Stimulated activated CD8-positive, alpha-beta memory T cell treated with anti-CD3 and anti-CD28 coated beads, Interleukin-7, amount 100 ng/mL, for 24 hours (primary cell): ENCODE data around the gene LARP6.
A peak's percentile ranks its signal among the peaks of the same experiment; 100 is the strongest.
"Not testable (repeated sequence)": the region's sequence is repeated elsewhere in the genome, so short reads cannot be mapped to it uniquely, and the experiment has no call there.

ENCODE experiments used
- DNase-seq: peaks from one replicate; pipeline ENCODE4 v3.0.0-alpha.2; 2020; ENCODE audit warnings: low read depth

LARP6 gene

GRCh38 chr15:70853973-70854665 lies at the start of gene LARP6:
TSS of gene LARP6 (minus strand) at chr15:70854157. CDS start at chr15:70854088, 69 bp downstream.
- peak; percentile 5 for DNase-seq

GRCh38 chr15:70902107-70902506 lies 48.1 kb upstream of the LARP6 start:
- no peak for DNase-seq

- no peak for DNase-seq
These were observed 39.1 kb upstream of the LARP6 start for GRCh38 chr15:70892912-70893560.

- peak; percentile 9 for DNase-seq
These were observed 38.3 kb upstream of the LARP6 start, which contains the start of the genes LRRC49 and THAP10 for GRCh38 chr15:70892002-70892911. TSS of gene LRRC49 (plus strand) at chr15:70892826. CDS start at chr15:70892895, 69 bp downstream. TSS of gene THAP10 (minus strand) at chr15:70892433. CDS start at chr15:70892272, 161 bp downstream.

GRCh38 chr15:70882361-70882760 lies 28.4 kb upstream of the LARP6 start:
- DNase-seq, result no peak

- no peak for DNase-seq
These were observed 26.8 kb upstream of the LARP6 start for GRCh38 chr15:70880781-70881180.

- no peak for DNase-seq
These were observed 25.4 kb upstream of the LARP6 start for GRCh38 chr15:70879401-70879800.

- no peak for DNase-seq
These were observed 22.7 kb upstream of the LARP6 start for GRCh38 chr15:70876683-70877082.

GRCh38 chr15:70876011-70876410 lies 22.1 kb upstream of the LARP6 start:
- no peak for DNase-seq

GRCh38 chr15:70875001-70875782 lies 21.2 kb upstream of the LARP6 start:
- DNase-seq, result no peak

GRCh38 chr15:70873232-70874054 lies 19.5 kb upstream of the LARP6 start:
- DNase-seq, result no peak

- not testable (repeated sequence) for DNase-seq
These were observed 17.5 kb upstream of the LARP6 start for GRCh38 chr15:70871490-70871889.

- DNase-seq, result no peak
These were observed 16.1 kb upstream of the LARP6 start for GRCh38 chr15:70870051-70870450.

GRCh38 chr15:70869346-70869745 lies 15.4 kb upstream of the LARP6 start:
- no peak for DNase-seq

- no peak for DNase-seq
These were observed 14.0 kb upstream of the LARP6 start for GRCh38 chr15:70867911-70868467.

- DNase-seq, result no peak
These were observed 13.2 kb upstream of the LARP6 start for GRCh38 chr15:70866982-70867641.

GRCh38 chr15:70863450-70864218 lies 9.7 kb upstream of the LARP6 start:
- DNase-seq, result no peak

GRCh38 chr15:70859998-70860397 lies 6.0 kb upstream of the LARP6 start:
- DNase-seq, result no peak

- no peak for DNase-seq
These were observed 5.5 kb upstream of the LARP6 start for GRCh38 chr15:70859322-70859908.
